Duodenal mucosa (tissue), 2 donors: Measurements from ENCODE around the gene CSF1.
"Not testable (repeated sequence)": the region's sequence is repeated elsewhere in the genome, so short reads cannot be mapped to it uniquely, and the experiment has no call there.

Source experiments
- H3K27ac ChIP-seq: one replicate; pipeline ENCODE4 v1.7.0; 2013; ENCODE audit warnings: low read depth, low read length
- H3K27me3 ChIP-seq, 2 donors: one replicate each; pipeline ENCODE4 v1.7.0; 2013; ENCODE audit warnings: low read length in 2 of 2, control low read depth in 1 of 2; ENCODE audit not compliant: insufficient read depth in 2 of 2, control insufficient read depth in 1 of 2
- H3K36me3 ChIP-seq, 2 donors: one replicate each; pipeline ENCODE4 v1.7.0; 2013; ENCODE audit warnings: low read length in 2 of 2, control low read depth in 1 of 2; ENCODE audit not compliant: insufficient read depth in 2 of 2, control insufficient read depth in 1 of 2
- H3K4me1 ChIP-seq, 2 donors: one replicate each; pipeline ENCODE4 v1.7.0; 2013; ENCODE audit warnings: low read length in 2 of 2, control low read depth in 1 of 2; ENCODE audit not compliant: insufficient read depth in 2 of 2, control insufficient read depth in 1 of 2
- H3K4me3 ChIP-seq, 2 donors: one replicate each; pipeline ENCODE4 v1.7.0; 2013; ENCODE audit warnings: low read length in 2 of 2, low read depth in 1 of 2
- H3K9ac ChIP-seq, 2 donors: one replicate each; pipeline ENCODE4 v1.7.0; 2013; ENCODE audit warnings: low read length in 2 of 2, low read depth in 1 of 2
- H3K9me3 ChIP-seq, 2 donors: one replicate each; pipeline ENCODE4 v1.7.0; 2013; ENCODE audit warnings: low read length in 2 of 2, control low read depth in 1 of 2; ENCODE audit not compliant: control insufficient read depth in 1 of 2

The CSF1 gene

DNA sequence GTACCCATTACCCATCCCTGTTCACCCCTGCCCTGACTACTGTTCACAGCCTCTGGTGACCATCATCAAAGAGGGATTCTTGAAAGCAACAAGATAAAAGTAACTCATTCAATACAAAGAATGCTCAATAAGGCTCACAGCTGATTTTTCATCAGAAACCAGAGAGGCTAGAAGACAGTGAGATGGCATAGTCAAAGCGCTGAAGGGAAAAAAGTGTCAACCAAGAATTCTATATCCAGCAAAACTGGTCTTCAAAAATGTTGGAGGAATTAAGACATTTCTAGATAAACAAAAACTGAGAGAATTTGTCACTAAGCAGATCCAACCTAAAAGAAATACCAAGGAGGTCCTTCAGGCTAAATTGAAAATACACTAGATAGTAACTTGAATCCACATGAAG is 27.1 kb downstream of the CSF1 start:
- no peaks in the 10 kb centered on the region for H3K27me3 ChIP-seq
- peaks cover 6 to 7% of the 10 kb centered on the region in 2 donors for H3K9me3 ChIP-seq
- peaks cover 25 to 27% of the 10 kb centered on the region in 2 donors for H3K4me1 ChIP-seq
- no peak overlapping the region for H3K9ac ChIP-seq
- H3K36me3 ChIP-seq, result no peaks in the 10 kb centered on the region
- no peak overlapping the region for H3K4me3 ChIP-seq
- H3K27ac ChIP-seq, result no peak overlapping the region

DNA sequence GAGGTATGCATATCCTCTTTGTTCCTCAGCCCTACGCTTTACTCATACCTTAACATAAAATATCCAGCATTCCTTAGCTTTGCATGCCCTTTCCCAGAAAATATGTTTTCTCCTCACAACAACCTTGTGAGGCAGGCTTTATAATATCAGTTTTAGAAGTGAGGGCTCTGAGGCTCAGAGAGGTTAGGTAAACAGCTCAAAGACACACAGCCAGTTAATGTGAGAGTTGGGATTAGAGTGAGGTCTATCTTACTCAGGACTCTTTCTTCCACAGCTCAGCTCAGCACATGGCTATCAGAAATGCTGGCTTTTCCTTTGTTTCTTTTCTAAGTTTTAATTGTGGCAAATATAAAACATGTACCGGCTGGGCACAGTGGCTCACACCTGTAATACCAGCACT is 27.9 kb downstream of the CSF1 start:
- Histone ChIP-seq H3K9ac (no peak overlapping the region), H3K27ac (no peak overlapping the region), H3K4me3 (no peak overlapping the region), H3K27me3 (no peaks in the 10 kb centered on the region), H3K36me3 (no peaks in the 10 kb centered on the region), H3K9me3 (peaks cover 6 to 7% of the 10 kb centered on the region in 2 donors), H3K4me1 (peaks cover 24 to 26% of the 10 kb centered on the region in 2 donors)

DNA sequence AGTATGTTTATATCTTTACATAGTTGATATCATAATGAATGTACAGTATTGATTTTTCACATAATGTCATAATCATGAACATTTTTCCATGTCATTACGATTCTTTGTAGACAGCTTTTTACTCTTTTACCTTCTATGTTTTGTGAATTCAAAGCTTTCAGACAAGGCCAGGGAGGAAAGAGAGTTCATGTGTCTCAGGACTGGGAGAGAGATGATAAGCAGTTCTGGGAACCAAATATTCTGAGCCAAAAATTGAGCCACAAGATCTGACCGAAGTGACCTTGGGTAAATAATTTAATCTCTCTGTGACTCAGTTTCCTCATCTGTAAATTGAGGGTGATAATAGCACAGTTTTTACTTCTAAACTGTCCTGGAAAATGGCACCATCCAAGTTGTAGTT is 31.8 kb downstream of the CSF1 start:
- Histone ChIP-seq H3K4me3 (no peak overlapping the region), H3K9ac (no peak overlapping the region), H3K27ac (no peak overlapping the region), H3K36me3 (no peaks in the 10 kb centered on the region), H3K4me1 (peaks cover 0 to under 1% of the 10 kb centered on the region in 2 donors), H3K27me3 (no peaks in the 10 kb centered on the region), H3K9me3 (peaks cover 6% of the 10 kb centered on the region in 2 donors)

DNA sequence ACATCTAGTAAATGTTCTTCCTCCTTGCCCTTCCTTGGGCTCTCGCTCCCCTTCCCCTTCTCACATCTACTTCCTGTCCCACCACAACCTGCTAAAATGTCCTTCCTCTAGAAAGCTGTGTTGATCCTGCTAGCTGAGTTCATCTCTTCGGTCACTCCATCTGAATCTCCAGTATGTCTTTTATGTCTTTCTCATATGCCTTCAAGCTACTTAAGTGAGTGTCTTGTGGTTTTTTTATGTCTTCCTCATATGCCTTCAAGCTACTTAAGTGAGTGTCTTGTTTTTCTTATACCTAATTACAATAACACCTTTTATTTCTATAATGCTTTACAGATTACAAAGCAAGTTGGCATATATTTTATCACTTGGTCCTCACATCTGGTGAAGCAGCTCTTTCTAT is 33.9 kb downstream of the CSF1 start:
- Histone ChIP-seq H3K4me3 (no peak overlapping the region), H3K27ac (no peak overlapping the region), H3K9me3 (no peaks in the 10 kb centered on the region), H3K9ac (no peak overlapping the region), H3K27me3 (no peaks in the 10 kb centered on the region), H3K36me3 (no peaks in the 10 kb centered on the region), H3K4me1 (peaks cover 6 to 10% of the 10 kb centered on the region in 2 donors)

DNA sequence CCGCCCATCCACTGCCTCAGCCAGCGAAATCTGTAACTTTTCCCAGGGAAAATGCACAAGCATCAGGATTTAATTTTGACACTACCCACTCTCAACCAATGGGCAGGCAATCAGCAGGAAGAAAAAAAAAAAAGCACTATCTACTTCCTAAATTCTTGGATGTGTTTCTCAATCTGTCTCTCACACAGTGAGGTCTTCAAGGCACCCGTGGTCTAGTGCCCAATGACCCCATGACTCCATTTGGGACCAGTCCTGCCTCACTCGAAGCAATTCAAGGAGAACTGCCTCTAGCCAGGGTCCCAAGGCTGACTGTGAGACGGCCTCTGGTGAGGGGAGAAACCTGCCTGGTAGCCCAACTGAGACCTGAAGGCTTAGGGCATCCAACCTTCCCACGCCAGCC is 35.9 kb downstream of the CSF1 start:
- Histone ChIP-seq H3K27me3 (no peaks in the 10 kb centered on the region), H3K4me1 (peaks cover 6 to 10% of the 10 kb centered on the region in 2 donors), H3K9me3 (no peaks in the 10 kb centered on the region), H3K36me3 (no peaks in the 10 kb centered on the region), H3K9ac (no peak overlapping the region), H3K4me3 (no peak overlapping the region), H3K27ac (no peak overlapping the region)

DNA sequence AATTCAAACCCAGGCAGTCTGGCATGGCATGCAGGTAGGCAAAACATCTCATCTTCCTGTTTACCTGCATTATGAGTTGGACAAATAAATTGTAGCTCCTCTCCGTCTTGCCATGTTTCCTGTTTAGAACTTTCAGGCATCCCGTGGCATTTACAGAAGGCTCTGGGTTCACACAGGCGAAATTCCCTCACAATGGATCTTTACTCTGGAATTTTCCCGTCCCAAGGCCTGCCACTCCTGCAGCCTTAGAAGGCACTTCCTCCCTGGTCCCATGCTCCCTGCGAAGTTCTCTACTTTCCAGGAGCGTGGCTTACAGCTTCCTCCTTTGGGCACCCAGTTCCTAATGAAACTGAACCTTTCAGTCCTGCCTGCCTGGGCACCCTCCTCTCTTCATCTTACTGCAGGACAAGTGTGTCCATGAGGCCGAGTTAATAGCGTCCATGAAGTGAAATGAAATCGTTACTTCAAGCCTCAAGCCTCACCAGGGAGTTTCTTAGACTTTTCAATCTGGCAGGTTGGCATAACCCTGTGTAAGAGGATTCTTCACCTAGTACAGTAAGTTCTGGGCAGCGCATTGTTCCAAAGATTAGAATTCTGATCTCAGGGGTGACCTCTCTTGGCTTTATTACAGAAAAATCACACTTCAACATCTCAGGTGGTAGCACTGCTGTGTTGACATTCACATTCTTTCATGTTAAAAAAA is 37.1 kb downstream of the CSF1 start:
- no peak overlapping the region for H3K9ac ChIP-seq
- no peaks in the 10 kb centered on the region for H3K36me3 ChIP-seq
- H3K4me1 ChIP-seq, result peaks cover 6 to 10% of the 10 kb centered on the region in 2 donors
- no peak overlapping the region for H3K27ac ChIP-seq
- H3K9me3 ChIP-seq, result no peaks in the 10 kb centered on the region
- H3K4me3 ChIP-seq, result no peak overlapping the region
- H3K27me3 ChIP-seq, result no peaks in the 10 kb centered on the region

DNA sequence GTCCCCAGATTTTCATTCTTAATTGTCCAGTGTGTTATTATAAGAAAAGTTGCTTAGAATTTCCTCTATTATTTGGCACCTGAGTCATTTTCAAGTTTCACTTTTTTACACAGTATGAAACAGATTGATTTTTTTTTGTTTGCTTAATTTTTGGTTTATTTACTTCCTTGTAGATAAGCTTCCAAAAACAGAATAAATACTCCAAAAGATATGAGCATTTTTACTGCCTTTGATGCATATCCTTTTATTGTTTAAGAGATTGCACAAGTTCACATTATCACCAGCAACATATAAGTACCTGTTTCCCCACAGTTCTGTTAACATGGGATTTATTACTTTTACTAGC is 37.6 kb downstream of the CSF1 start:
- Histone ChIP-seq H3K4me3 (no peak overlapping the region), H3K27ac (no peak overlapping the region)

DNA sequence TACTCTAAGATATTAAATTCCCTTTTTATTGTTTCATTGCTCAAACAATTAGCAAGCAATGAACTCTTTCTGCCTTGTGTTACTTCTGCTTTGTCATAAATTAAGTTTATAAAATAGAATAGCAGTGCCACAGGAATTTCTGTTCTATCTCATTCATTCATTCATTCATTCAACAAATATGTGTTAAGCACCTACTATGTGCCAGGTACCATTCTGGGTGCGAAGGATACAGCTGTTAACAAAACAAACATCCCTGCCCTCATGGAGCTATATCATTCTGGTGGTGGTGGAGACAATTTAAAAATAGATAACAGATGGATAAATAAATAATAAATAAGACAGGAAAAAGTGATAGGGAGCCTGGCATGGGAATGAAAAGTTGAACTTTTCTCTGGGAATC is 39.4 kb downstream of the CSF1 start:
- Histone ChIP-seq H3K36me3 (no peaks in the 10 kb centered on the region), H3K9me3 (no peaks in the 10 kb centered on the region), H3K27me3 (no peaks in the 10 kb centered on the region), H3K4me3 (no peak overlapping the region), H3K4me1 (peaks cover 6 to 14% of the 10 kb centered on the region in 2 donors), H3K9ac (no peak overlapping the region), H3K27ac (no peak overlapping the region)

More for the DNA sequence above, 37.6 kb downstream of the CSF1 start:
- Histone ChIP-seq H3K4me1 (peaks cover 6 to 10% of the 10 kb centered on the region in 2 donors), H3K9me3 (no peaks in the 10 kb centered on the region), H3K36me3 (no peaks in the 10 kb centered on the region), H3K27me3 (no peaks in the 10 kb centered on the region), H3K9ac (no peak overlapping the region)

DNA sequence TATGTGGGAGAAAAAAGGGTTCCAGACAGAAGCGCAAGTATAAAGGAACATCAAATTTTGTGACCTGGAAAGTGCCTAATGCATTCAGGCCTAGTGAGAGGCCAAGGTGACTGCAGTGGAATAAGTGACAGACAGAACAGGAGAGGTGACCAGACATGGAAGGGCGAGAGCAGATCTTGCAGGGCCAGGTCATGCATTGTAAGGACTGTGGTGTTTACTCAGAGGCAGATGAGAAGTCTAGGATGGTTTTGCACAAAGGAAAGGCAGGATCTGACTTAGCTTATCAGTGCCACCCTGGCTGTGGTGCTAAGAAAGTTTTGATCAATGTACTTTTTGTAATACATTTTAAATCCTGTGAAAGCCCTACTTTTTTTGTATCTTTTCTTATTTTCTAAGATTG is 39.9 kb downstream of the CSF1 start:
- Histone ChIP-seq H3K27me3 (no peaks in the 10 kb centered on the region), H3K9me3 (no peaks in the 10 kb centered on the region), H3K27ac (no peak overlapping the region), H3K36me3 (no peaks in the 10 kb centered on the region), H3K4me3 (no peak overlapping the region), H3K4me1 (peaks cover 6 to 14% of the 10 kb centered on the region in 2 donors), H3K9ac (no peak overlapping the region)

DNA sequence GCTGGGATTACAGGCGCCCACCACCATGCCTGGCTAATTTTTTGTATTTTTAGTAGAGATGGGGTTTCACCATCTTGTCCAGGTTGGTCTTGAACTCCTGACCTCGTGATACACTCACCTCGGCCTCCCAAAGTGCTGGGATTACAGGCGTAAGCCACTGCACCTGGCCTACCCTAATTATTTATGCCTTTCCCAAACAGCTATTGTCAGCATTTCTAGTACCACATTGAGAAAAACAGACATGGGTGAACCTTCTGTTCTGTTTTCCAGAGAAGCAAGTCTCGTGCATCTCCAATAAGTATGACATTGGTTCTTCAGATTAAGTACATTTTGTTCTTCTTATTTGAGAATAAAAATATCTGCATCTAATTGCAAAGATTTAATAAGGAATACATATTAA is 40.9 kb downstream of the CSF1 start:
- H3K9ac ChIP-seq, H3K27ac ChIP-seq, H3K4me3 ChIP-seq, H3K27me3 ChIP-seq, H3K9me3 ChIP-seq, H3K36me3 ChIP-seq: not testable (repeated sequence)
- H3K4me1 ChIP-seq, result peaks cover 6 to 14% of the 10 kb centered on the region in 2 donors
